ENCODE results near the gene GRK5.

DNA sequence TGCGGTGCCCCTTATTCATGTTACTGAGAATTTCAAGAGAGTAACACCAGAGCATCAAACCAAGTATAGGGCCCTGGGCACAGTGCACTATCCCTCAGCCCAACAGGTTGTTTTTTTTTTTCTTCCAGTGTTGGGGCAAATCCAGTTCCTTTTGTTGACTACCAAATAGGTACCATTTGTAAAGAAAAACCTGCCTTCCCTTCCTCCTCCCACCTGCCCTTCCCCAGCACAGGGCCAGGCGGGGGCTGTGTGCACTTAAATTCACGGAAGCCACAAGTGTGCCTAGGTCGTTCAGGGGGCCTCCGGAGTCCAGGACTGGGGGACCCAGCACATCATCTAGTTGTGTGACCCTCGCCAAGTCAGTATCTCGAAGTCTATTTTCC, 41.3 kb upstream of the GRK5 start:
- TF ChIP-seq POLR2A (IDR thresholded peaks at IDR 0.05; ENCODE audit: low read depth, low read length) (no peak), POLR2AphosphoS5 (IDR thresholded peaks at IDR 0.05; ENCODE audit: low read depth, low read length) (no peak), TAF1 (IDR thresholded peaks at IDR 0.05; ENCODE audit: borderline replicate concordance, low read depth, low read length) (no peak)

Measured in GM12892 (cell line).